Stimulated activated CD8-positive, alpha-beta memory T cell treated with anti-CD3 and anti-CD28 coated beads, Interleukin-4, amount 100 ng/mL, for 24 hours (primary cell): ENCODE data around the gene GDF2.

Experiments used
- DNase-seq: peaks from one replicate; pipeline ENCODE4 v3.0.0-alpha.2; 2020; ENCODE audit warnings: low read depth

GDF2 gene

GRCh38 chr10:47291682-47292081 is 30.6 kb upstream of the GDF2 start:
- no peak for DNase-seq

- DNase-seq = no peak
Measured at GRCh38 chr10:47294057-47294456, 28.2 kb upstream of the GDF2 start.

GRCh38 chr10:47294501-47294900 is 27.8 kb upstream of the GDF2 start:
- no peak for DNase-seq

GRCh38 chr10:47295411-47295810 is 26.8 kb upstream of the GDF2 start:
- no peak for DNase-seq

GRCh38 chr10:47296156-47296894 is 25.9 kb upstream of the GDF2 start:
- no peak for DNase-seq

- DNase-seq = no peak
Measured at GRCh38 chr10:47296941-47297340, 25.3 kb upstream of the GDF2 start.

- no peak for DNase-seq
Measured at GRCh38 chr10:47297866-47298540, 24.3 kb upstream of the GDF2 start.

GRCh38 chr10:47298715-47299114 is 23.5 kb upstream of the GDF2 start:
- DNase-seq = no peak

GRCh38 chr10:47299611-47300428 is 22.4 kb upstream of the GDF2 start, which contains the start of gene GDF10:
GDF10 (plus strand) TSS chr10:47300197; CDS start chr10:47300652, 455 bp downstream.
- DNase-seq = peak; percentile 22

- no peak for DNase-seq
Measured at GRCh38 chr10:47300429-47300931, 21.8 kb upstream of the GDF2 start.

- DNase-seq = no peak
Measured at GRCh38 chr10:47301833-47302232, 20.4 kb upstream of the GDF2 start.

GRCh38 chr10:47303105-47303504 is 19.1 kb upstream of the GDF2 start:
- no peak for DNase-seq

- no peak for DNase-seq
Measured at GRCh38 chr10:47303866-47304265, 18.4 kb upstream of the GDF2 start.

GRCh38 chr10:47305566-47305965 is 16.7 kb upstream of the GDF2 start:
- no peak for DNase-seq

GRCh38 chr10:47306387-47307210 is 15.7 kb upstream of the GDF2 start:
- DNase-seq = no peak

- no peak for DNase-seq
Measured at GRCh38 chr10:47307381-47307780, 14.9 kb upstream of the GDF2 start.

GRCh38 chr10:47308775-47309174 is 13.5 kb upstream of the GDF2 start:
- no peak for DNase-seq

- no peak for DNase-seq
Measured at GRCh38 chr10:47309408-47310089, 12.7 kb upstream of the GDF2 start.

- DNase-seq = no peak
Measured at GRCh38 chr10:47310090-47310505, 12.2 kb upstream of the GDF2 start.

- no peak for DNase-seq
Measured at GRCh38 chr10:47311193-47311931, 10.9 kb upstream of the GDF2 start.
